ENCODE measurements around the gene FOXA3. TPM values are rescaled to one million over a fixed set of nuclear protein-coding genes. Genes with fewer than 3 reads are reported as not detected.

The FOXA3 gene
- total RNA-seq, 1 donor from 2014 or later = 7.3 TPM

GRCh38 chr19:45885556-45886426, 21.7 kb downstream of the FOXA3 start, which contains the start of gene IRF2BP1:
Gene IRF2BP1, minus strand, starts transcription at chr19:45886141. Its CDS starts 367 bp downstream, at chr19:45885774.
- Histone ChIP-seq H3K9me3 (ENCODE audit: low read depth) (no peaks in the 10 kb centered on the region), H2AFZ (replicated peaks) (peak within 1 kb of the TSS; percentile 89), H3F3A (ENCODE audit: low read depth) (peaks cover 44% of the 10 kb centered on the region), H3K4me2 (peak within 1 kb of the TSS; percentile 82), H3K36me3 (no peaks in the 10 kb centered on the region), H3K4me1 (peaks cover 21% of the 10 kb centered on the region), H3K27ac (peak within 1 kb of the TSS; percentile 67), H3K79me2 (ENCODE audit: low read depth) (peaks cover 21% of the 10 kb centered on the region), H3K27me3 (no peaks in the 10 kb centered on the region), H4K20me1 (ENCODE audit: low read depth) (peaks cover 27% of the 10 kb centered on the region), H3K4me3 (peak within 1 kb of the TSS; percentile 70), H3K9ac (peak within 1 kb of the TSS; percentile 76)
- H3K36me3 Mint-ChIP-seq = peaks cover 8% of the 10 kb centered on the region
- H3K27me3 Mint-ChIP-seq (ENCODE audit: insufficient read depth, low read depth) = peaks cover 13% of the 10 kb centered on the region
- DNase-seq (ENCODE audit: low spot score) = peak; percentile 98
- peaks cover 28% of the 10 kb centered on the region for H3K4me1 Mint-ChIP-seq
- H3K9me3 Mint-ChIP-seq = no peaks in the 10 kb centered on the region
- TF ChIP-seq EZH2phosphoT487 (IDR thresholded peaks at IDR 0.05) (no peak), CTCF (IDR thresholded peaks at IDR 0.05) (peak; percentile 3), EZH2 (IDR thresholded peaks at IDR 0.05) (no peak)
- H3K4me3 Mint-ChIP-seq = peak within 1 kb of the TSS; percentile 98
- H3K27ac Mint-ChIP-seq = peak within 1 kb of the TSS; percentile 97

GRCh38 chr19:45886427-45887199, 22.5 kb downstream of the FOXA3 start:
- Histone ChIP-seq H3K27ac (peak overlapping the region; percentile 67), H3K4me1 (peaks cover 21% of the 10 kb centered on the region), H3F3A (ENCODE audit: low read depth) (peaks cover 44% of the 10 kb centered on the region), H4K20me1 (ENCODE audit: low read depth) (peaks cover 27% of the 10 kb centered on the region), H3K9ac (peak overlapping the region; percentile 76), H3K9me3 (ENCODE audit: low read depth) (no peaks in the 10 kb centered on the region), H3K36me3 (no peaks in the 10 kb centered on the region), H2AFZ (replicated peaks) (peak overlapping the region; percentile 89), H3K27me3 (no peaks in the 10 kb centered on the region), H3K4me2 (peak overlapping the region; percentile 82), H3K4me3 (peak overlapping the region; percentile 70), H3K79me2 (ENCODE audit: low read depth) (peaks cover 21% of the 10 kb centered on the region)
- Mint-ChIP-seq H3K4me1 (peaks cover 28% of the 10 kb centered on the region), H3K27me3 (ENCODE audit: insufficient read depth, low read depth) (peaks cover 11% of the 10 kb centered on the region), H3K27ac (peak overlapping the region; percentile 97), H3K9me3 (no peaks in the 10 kb centered on the region), H3K4me3 (peak overlapping the region; percentile 98), H3K36me3 (peaks cover 8% of the 10 kb centered on the region)
- peak; percentile 97 for DNase-seq (ENCODE audit: low spot score)
- TF ChIP-seq EZH2phosphoT487 (IDR thresholded peaks at IDR 0.05) = no peak

DNA sequence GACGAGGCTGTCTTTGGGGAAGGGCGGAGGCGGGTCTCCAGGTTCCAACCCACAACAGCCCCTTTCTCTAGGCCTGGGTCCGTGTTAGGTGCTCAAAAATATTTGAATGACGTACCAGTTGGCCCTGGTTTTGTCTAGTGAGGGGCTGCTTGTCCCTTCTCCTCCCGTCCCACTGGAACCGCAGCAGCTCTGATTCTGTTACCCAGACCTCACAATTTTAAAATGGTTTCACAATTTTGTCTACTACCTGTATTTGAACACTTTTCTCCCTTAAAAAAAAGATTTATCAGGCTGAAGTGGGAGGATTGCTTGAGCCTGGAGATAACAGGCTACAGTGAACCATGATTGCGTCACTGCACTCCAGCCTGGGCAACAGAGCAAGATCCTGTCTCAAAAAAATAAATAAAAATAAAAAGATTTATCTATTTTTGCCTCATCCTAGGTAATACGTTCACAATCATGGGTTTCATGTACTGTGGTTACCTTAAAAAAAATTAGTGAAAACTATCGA, 23.1 kb downstream of the FOXA3 start:
- Histone ChIP-seq H3K9me3 (ENCODE audit: low read depth) (no peaks in the 10 kb centered on the region), H4K20me1 (ENCODE audit: low read depth) (peaks cover 27% of the 10 kb centered on the region), H3K4me3 (peak overlapping the region; percentile 70), H3F3A (ENCODE audit: low read depth) (peaks cover 40% of the 10 kb centered on the region), H3K79me2 (ENCODE audit: low read depth) (peaks cover 21% of the 10 kb centered on the region), H2AFZ (replicated peaks) (peak overlapping the region; percentile 89), H3K4me1 (peaks cover 15% of the 10 kb centered on the region), H3K4me2 (peak overlapping the region; percentile 82), H3K27ac (peak overlapping the region; percentile 67), H3K27me3 (no peaks in the 10 kb centered on the region), H3K36me3 (no peaks in the 10 kb centered on the region), H3K9ac (peak overlapping the region; percentile 76)
- H3K27ac Mint-ChIP-seq = peak overlapping the region; percentile 97
- TF ChIP-seq EZH2phosphoT487 (IDR thresholded peaks at IDR 0.05) (no peak), EZH2 (IDR thresholded peaks at IDR 0.05) (no peak), CTCF (IDR thresholded peaks at IDR 0.05) (no peak)
- peaks cover 28% of the 10 kb centered on the region for H3K4me1 Mint-ChIP-seq
- DNase-seq (ENCODE audit: low spot score) = peak; percentile 48
- peak overlapping the region; percentile 98 for H3K4me3 Mint-ChIP-seq
- H3K9me3 Mint-ChIP-seq = no peaks in the 10 kb centered on the region
- H3K36me3 Mint-ChIP-seq = peaks cover 8% of the 10 kb centered on the region
- H3K27me3 Mint-ChIP-seq (ENCODE audit: insufficient read depth, low read depth) = peaks cover 10% of the 10 kb centered on the region

Data from neural progenitor cell (in vitro differentiated cells).